IMR-90 (cell line): ENCODE results near the gene CST4. TPM values are rescaled to one million over a fixed set of nuclear protein-coding genes. Genes with fewer than 3 reads are reported as not detected.

Source experiments
- ATAC-seq: fragments of 200-7000 bp; cut with Tn5 transposase; 2 replicates; pipeline ENCODE4 v1.9.1; 2020; ENCODE audit warnings: low read depth, mild to moderate bottlenecking, moderate library complexity
- BruUV-seq: library from RNA; stranded (reverse); fragments of 400-500 nt; replicated peaks from 2 replicates; lab custom pipeline; 2021; lab: Mats Ljungman, UMichigan
- CTCF ChIA-PET: fragments of 300-600 bp; formaldehyde crosslinking; extraction: SDS; loops from one replicate; lab custom pipeline; 2021; ENCODE audit warnings: antibody characterized with exemption; lab: Yijun Ruan, JAX
- POLR2A ChIA-PET: fragments of 300-600 bp; sonication (Branson Sonifier 250); formaldehyde crosslinking; loops from one replicate; lab custom pipeline; 2022; ENCODE audit warnings: antibody characterized with exemption; ENCODE audit not compliant: unreplicated experiment; lab: Charles Lee
- DNase-seq: peaks from one replicate; pipeline ENCODE4 v3.0.0; 2013
- H2AFZ ChIP-seq: replicated peaks from 2 replicates; pipeline ENCODE3; 2013; ENCODE audit warnings: low read length, mild to moderate bottlenecking; ENCODE audit not compliant: poor library complexity
- H2AK5ac ChIP-seq: 2 replicates; pipeline ENCODE4 v1.6.1; 2013; ENCODE audit warnings: low read depth, low read length, inconsistent platforms
- H2AK9ac ChIP-seq: replicated peaks from 2 replicates; pipeline ENCODE3; 2013; ENCODE audit warnings: mild to moderate bottlenecking, low read depth, low read length, moderate library complexity; ENCODE audit not compliant: poor library complexity
- H2BK120ac ChIP-seq: 2 replicates; pipeline ENCODE4 v1.6.1; 2013; ENCODE audit warnings: low read depth, low read length, inconsistent platforms
- H2BK15ac ChIP-seq: 3 replicates; pipeline ENCODE4 v1.6.1; 2013; ENCODE audit warnings: low read depth, low read length, inconsistent platforms
- H2BK20ac ChIP-seq: 2 replicates; pipeline ENCODE4 v1.6.1; 2013; ENCODE audit warnings: low read depth, mild to moderate bottlenecking, inconsistent platforms, low read length, moderate library complexity
- H2BK5ac ChIP-seq: 2 replicates; pipeline ENCODE4 v1.6.1; 2013; ENCODE audit warnings: mild to moderate bottlenecking, low read depth, low read length, inconsistent platforms; ENCODE audit not compliant: poor library complexity, severe bottlenecking
- H3K14ac ChIP-seq: replicated peaks from 2 replicates; pipeline ENCODE4 v1.6.1; 2013; ENCODE audit warnings: low read depth, low read length, inconsistent platforms
- H3K18ac ChIP-seq: 2 replicates; pipeline ENCODE4 v1.6.1; 2013; ENCODE audit warnings: low read depth, low read length, control low read depth
- H3K23ac ChIP-seq: 2 replicates; pipeline ENCODE4 v1.6.1; 2013; ENCODE audit warnings: low read depth, low read length, inconsistent platforms
- H3K27ac ChIP-seq: 2 replicates; pipeline ENCODE4 v1.5.1; 2013; ENCODE audit warnings: mild to moderate bottlenecking, control low read depth, low read length; ENCODE audit not compliant: insufficient read depth
- H3K27me3 ChIP-seq: 2 replicates; pipeline ENCODE4 v1.6.1; 2013; ENCODE audit warnings: low read length; ENCODE audit not compliant: control insufficient read depth, insufficient read depth
- H3K36me3 ChIP-seq: 2 replicates; pipeline ENCODE4 v1.6.1; 2013; ENCODE audit warnings: low read length, mixed read lengths; ENCODE audit not compliant: control insufficient read depth, insufficient read depth
- H3K4ac ChIP-seq: 2 replicates; pipeline ENCODE4 v1.6.1; 2013; ENCODE audit warnings: low read depth, low read length, inconsistent platforms
- H3K4me1 ChIP-seq: 2 replicates; pipeline ENCODE4 v1.6.1; 2013; ENCODE audit warnings: low read length, mixed read lengths; ENCODE audit not compliant: control insufficient read depth, insufficient read depth
- H3K4me2 ChIP-seq: 2 replicates; pipeline ENCODE4 v1.6.1; 2013; ENCODE audit warnings: low read depth, mild to moderate bottlenecking, control low read depth, low read length, moderate library complexity
- H3K4me3 ChIP-seq: 2 replicates; pipeline ENCODE4 v1.5.1; 2013; ENCODE audit warnings: low read depth, mild to moderate bottlenecking, control low read depth, low read length, moderate library complexity; ENCODE audit not compliant: insufficient read depth
- H3K56ac ChIP-seq: 2 replicates; pipeline ENCODE4 v1.6.1; 2013; ENCODE audit warnings: low read length, inconsistent platforms; ENCODE audit not compliant: insufficient read depth; ENCODE audit errors: extremely low read depth
- H3K79me1 ChIP-seq, 2 experiments: 2 replicates each; pipeline ENCODE4 v1.6.1; 2013; ENCODE audit warnings: low read length in 2 of 2, inconsistent platforms in 1 of 2, low read depth in 1 of 2
- H3K9ac ChIP-seq: 2 replicates; pipeline ENCODE4 v1.6.1; 2013; ENCODE audit warnings: low read depth, low read length, control low read depth
- H3K9me1 ChIP-seq: 2 replicates; pipeline ENCODE4 v1.6.1; 2013; ENCODE audit warnings: low read length, inconsistent platforms; ENCODE audit not compliant: insufficient read depth
- H3K9me3 ChIP-seq: 2 replicates; pipeline ENCODE4 v1.6.1; 2013; ENCODE audit warnings: low read length; ENCODE audit not compliant: control insufficient read depth, insufficient read depth
- H4K20me1 ChIP-seq: 2 replicates; pipeline ENCODE4 v1.6.1; 2013; ENCODE audit warnings: low read length, inconsistent platforms; ENCODE audit not compliant: insufficient read depth
- H4K5ac ChIP-seq: 2 replicates; pipeline ENCODE4 v1.6.1; 2013; ENCODE audit warnings: mild to moderate bottlenecking, low read depth, low read length, control low read depth
- H4K8ac ChIP-seq, 2 experiments: 2 replicates each; pipeline ENCODE4 v1.6.1; 2013; ENCODE audit warnings: low read depth in 2 of 2, low read length in 2 of 2, control low read depth in 1 of 2, inconsistent platforms in 1 of 2
- H4K91ac ChIP-seq: 2 replicates; pipeline ENCODE4 v1.6.1; 2013; ENCODE audit warnings: low read depth, low read length, inconsistent platforms; ENCODE audit not compliant: insufficient read depth
- BHLHE40 ChIP-seq: fragments of 150-350 bp; IDR thresholded peaks from 2 replicates; pipeline ENCODE4 v1.6.1; 2016; ENCODE audit warnings: mild to moderate bottlenecking, low read depth, low read length
- CEBPB ChIP-seq: IDR thresholded peaks from 2 replicates; pipeline ENCODE4 v1.6.1; 2012; ENCODE audit warnings: low read depth, low read length, improper control_type of control experiment
- CHD1 ChIP-seq: IDR thresholded peaks from 2 replicates; pipeline ENCODE4 v1.6.1; 2012; ENCODE audit warnings: low read depth, low read length, improper control_type of control experiment
- FOS ChIP-seq: fragments of 150-350 bp; IDR thresholded peaks from 2 replicates; pipeline ENCODE4 v1.6.1; 2016; ENCODE audit warnings: low read depth, low read length
- MAFK ChIP-seq: IDR thresholded peaks from 2 replicates; pipeline ENCODE4 v1.6.1; 2012; ENCODE audit warnings: low read depth, low read length, improper control_type of control experiment
- MXI1 ChIP-seq: IDR thresholded peaks from 2 replicates; pipeline ENCODE4 v1.6.1; 2012; ENCODE audit warnings: low read depth, mild to moderate bottlenecking, low read length, moderate library complexity, borderline replicate concordance
- POLR2A ChIP-seq: IDR thresholded peaks from 2 replicates; pipeline ENCODE4 v1.6.1; 2012; ENCODE audit warnings: mild to moderate bottlenecking, low read depth, low read length
- RAD21 ChIP-seq: IDR thresholded peaks from 2 replicates; pipeline ENCODE4 v1.6.1; 2012; ENCODE audit warnings: low read length, improper control_type of control experiment
- RCOR1 ChIP-seq: IDR thresholded peaks from 2 replicates; pipeline ENCODE4 v1.6.1; 2012; ENCODE audit warnings: mild to moderate bottlenecking, low read length, improper control_type of control experiment; ENCODE audit not compliant: insufficient replicate concordance
- RFX5 ChIP-seq: IDR thresholded peaks from 2 replicates; pipeline ENCODE4 v1.8.0; 2012; ENCODE audit warnings: low read depth, mild to moderate bottlenecking, low read length, moderate library complexity
- USF2 ChIP-seq: fragments of 150-350 bp; IDR thresholded peaks from 2 replicates; pipeline ENCODE4 v1.6.1; 2017; ENCODE audit warnings: mild to moderate bottlenecking, antibody characterized with exemption, low read length, low read depth
- WGBS, 2 experiments: methylation state at CpG; one replicate each; pipeline versions ENCODE4 v1.1.5 to v1.1.7; 2013; ENCODE audit warnings: missing lambda C conversion rate in 2 of 2; ENCODE audit not compliant: insufficient read length in 1 of 2; ENCODE audit errors: extremely low coverage in 2 of 2; 5-methylcytosine and 5-hydroxymethylcytosine counted together
- dilution Hi-C: fragments of 300-500 bp; cut with HindIII; formaldehyde crosslinking; loops from one replicate; pipeline ENCODE4 v1.14.3; 2018; ENCODE audit warnings: low sequenced_read_pairs; ENCODE audit not compliant: unreplicated experiment
- in situ Hi-C: fragments of 300-500 bp; cut with MboI; formaldehyde crosslinking; loops from 3 replicates; pipeline ENCODE4 v1.14.3; 2019; ENCODE audit warnings: low sequenced_read_pairs, inconsistent platforms, mixed read lengths
- intact Hi-C: fragments of 100-400 bp; cut with micrococcal nuclease; formaldehyde crosslinking; loops from 2 replicates; pipeline ENCODE4 v1.10.0; 2022
- polyA plus RNA-seq, 3 experiments: library from polyadenylated mRNA; depleted of rRNA; stranded (reverse); fragments of >200 nt; gene quantifications; 2 replicates each; pipeline ENCODE4 v1.2.3, GENCODE V29; 2012; ENCODE audit warnings: low replicate concordance in 1 of 3
- total RNA-seq: library from RNA; depleted of rRNA; stranded (reverse); fragments of >200 nt; gene quantifications from 2 replicates; pipeline ENCODE4 v1.2.3, GENCODE V29; 2012

The CST4 gene
- total and polyA plus RNA-seq, 2 of the 4 experiments (the other 2 are of a cell fraction): not detected

GRCh38 chr20:23654717-23655116 is 34.1 kb downstream of the CST4 start:
- H4K20me1 ChIP-seq: no peaks in the 10 kb centered on the region
- H3K4me1 ChIP-seq: peaks cover 2% of the 10 kb centered on the region
- intact Hi-C loops (no loop called here), dilution Hi-C loops (no loop called here), in situ Hi-C loops (no loop called here)
- CTCF ChIA-PET: no interaction called here
- no peak overlapping the region for H2BK5ac ChIP-seq
- H3K27me3 ChIP-seq: peaks cover 4% of the 10 kb centered on the region
- H3K4me3 ChIP-seq: no peak overlapping the region
- no peak for TF ChIP-seq BHLHE40
- no peak for TF ChIP-seq RFX5
- no peak for TF ChIP-seq USF2
- TF ChIP-seq CHD1: no peak
- no peak for TF ChIP-seq RCOR1
- TF ChIP-seq CEBPB: no peak
- TF ChIP-seq RAD21: no peak
- TF ChIP-seq FOS: no peak
- TF ChIP-seq MAFK: no peak
- TF ChIP-seq MXI1: no peak
- no peak for TF ChIP-seq POLR2A
- H2BK20ac ChIP-seq: no peak overlapping the region
- H4K91ac ChIP-seq: no peak overlapping the region
- no peak overlapping the region for H2AK9ac ChIP-seq
- no peak overlapping the region for H2BK15ac ChIP-seq
- H3K79me1 ChIP-seq: no peaks in the 10 kb centered on the region
- no peak overlapping the region for H4K5ac ChIP-seq
- no peak overlapping the region for H4K8ac ChIP-seq
- WGBS, 2 experiments: no CpG with 5 or more reads among the region's 4 CpGs
- no peak overlapping the region for H2BK120ac ChIP-seq
- no peaks in the 10 kb centered on the region for H3K36me3 ChIP-seq
- POLR2A ChIA-PET: no interaction called here
- no peak overlapping the region for H2AFZ ChIP-seq
- no peak overlapping the region for H3K27ac ChIP-seq
- no peak for ATAC-seq
- no peak overlapping the region for H3K14ac ChIP-seq
- H3K4me2 ChIP-seq: no peak overlapping the region
- H3K9me3 ChIP-seq: no peaks in the 10 kb centered on the region
- BruUV-seq: no TSS peak
- no peak overlapping the region for H2AK5ac ChIP-seq
- no peak overlapping the region for H3K4ac ChIP-seq
- H3K23ac ChIP-seq: no peak overlapping the region
- DNase-seq: no peak
- no peaks in the 10 kb centered on the region for H3K9me1 ChIP-seq
- no peak overlapping the region for H3K18ac ChIP-seq
- H3K9ac ChIP-seq: no peak overlapping the region
- H3K56ac ChIP-seq: no peak overlapping the region
